ENCODE data around the gene CLEC5A. TPM values are rescaled to one million over a fixed set of nuclear protein-coding genes. Genes with fewer than 3 reads are reported as not detected.
"Not testable (repeated sequence)": the region's sequence is repeated elsewhere in the genome, so short reads cannot be mapped to it uniquely, and the experiment has no call there.

Gene CLEC5A
- total RNA-seq, 1 experiment from 2014 or later: not detected

DNA sequence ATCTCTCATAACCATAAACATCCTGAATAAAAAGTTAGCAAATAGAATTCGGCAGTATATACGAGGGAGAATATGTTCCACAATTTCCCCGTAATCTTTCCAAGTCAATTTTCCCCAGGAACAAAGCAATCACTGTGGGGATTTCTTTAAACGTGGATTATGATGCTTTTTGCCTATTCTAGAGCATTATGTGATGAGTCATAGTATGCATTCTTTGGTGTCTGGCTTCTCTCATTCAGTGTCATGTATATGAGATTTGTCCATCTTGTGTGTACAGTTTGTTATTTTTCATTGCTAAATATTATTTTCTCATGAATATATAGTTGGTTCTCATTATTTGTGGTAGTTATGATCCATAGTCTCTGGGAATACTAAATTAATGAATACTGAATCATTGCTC, 40.5 kb downstream of the CLEC5A start:
- intact Hi-C loops (cut with micrococcal nuclease; ENCODE audit: unreplicated experiment): no loop called here
- Mint-ChIP-seq H3K27me3 (ENCODE audit: unreplicated experiment) (peaks cover 15% of the 10 kb centered on the region), H3K9me3 (ENCODE audit: low read depth, unreplicated experiment) (no peaks in the 10 kb centered on the region), H3K4me3 (ENCODE audit: low read depth, unreplicated experiment) (no peak overlapping the region), H3K4me1 (ENCODE audit: low read depth, unreplicated experiment) (no peaks in the 10 kb centered on the region), H3K36me3 (ENCODE audit: insufficient read depth, unreplicated experiment) (no peaks in the 10 kb centered on the region), H3K27ac (ENCODE audit: unreplicated experiment) (no peak overlapping the region)
- DNase-seq: no peak
- TF ChIP-seq, protein P1, sequence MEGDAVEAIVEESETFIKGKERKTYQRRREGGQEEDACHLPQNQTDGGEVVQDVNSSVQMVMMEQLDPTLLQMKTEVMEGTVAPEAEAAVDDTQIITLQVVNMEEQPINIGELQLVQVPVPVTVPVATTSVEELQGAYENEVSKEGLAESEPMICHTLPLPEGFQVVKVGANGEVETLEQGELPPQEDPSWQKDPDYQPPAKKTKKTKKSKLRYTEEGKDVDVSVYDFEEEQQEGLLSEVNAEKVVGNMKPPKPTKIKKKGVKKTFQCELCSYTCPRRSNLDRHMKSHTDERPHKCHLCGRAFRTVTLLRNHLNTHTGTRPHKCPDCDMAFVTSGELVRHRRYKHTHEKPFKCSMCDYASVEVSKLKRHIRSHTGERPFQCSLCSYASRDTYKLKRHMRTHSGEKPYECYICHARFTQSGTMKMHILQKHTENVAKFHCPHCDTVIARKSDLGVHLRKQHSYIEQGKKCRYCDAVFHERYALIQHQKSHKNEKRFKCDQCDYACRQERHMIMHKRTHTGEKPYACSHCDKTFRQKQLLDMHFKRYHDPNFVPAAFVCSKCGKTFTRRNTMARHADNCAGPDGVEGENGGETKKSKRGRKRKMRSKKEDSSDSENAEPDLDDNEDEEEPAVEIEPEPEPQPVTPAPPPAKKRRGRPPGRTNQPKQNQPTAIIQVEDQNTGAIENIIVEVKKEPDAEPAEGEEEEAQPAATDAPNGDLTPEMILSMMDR (IDR thresholded peaks at IDR 0.05; ENCODE audit: unreplicated experiment): no peak
- no TSS peak for BruUV-seq (replicated peaks)
- CTCF ChIA-PET: no interaction called here

DNA sequence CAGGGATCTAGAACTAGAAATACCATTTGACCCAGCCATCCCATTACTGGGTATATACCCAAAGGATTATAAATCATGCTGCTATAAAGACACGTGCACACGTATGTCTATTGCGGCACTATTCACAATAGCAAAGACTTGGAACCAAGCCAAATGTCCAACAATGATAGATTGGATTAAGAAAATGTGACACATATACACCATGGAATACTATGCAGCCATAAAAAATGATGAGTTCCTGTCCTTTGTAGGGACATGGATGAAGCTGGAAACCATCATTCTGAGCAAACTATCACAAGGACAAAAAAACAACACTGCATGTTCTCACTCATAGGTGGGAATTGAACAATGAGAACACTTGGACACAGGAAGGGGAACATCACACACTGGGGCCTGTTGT, 47.4 kb downstream of the CLEC5A start:
- H3K36me3 Mint-ChIP-seq (ENCODE audit: insufficient read depth, unreplicated experiment); H3K4me1 Mint-ChIP-seq (ENCODE audit: low read depth, unreplicated experiment); DNase-seq; intact Hi-C loops (cut with micrococcal nuclease; ENCODE audit: unreplicated experiment); H3K4me3 Mint-ChIP-seq (ENCODE audit: low read depth, unreplicated experiment); BruUV-seq (replicated peaks); H3K27me3 Mint-ChIP-seq (ENCODE audit: unreplicated experiment); CTCF ChIA-PET; H3K9me3 Mint-ChIP-seq (ENCODE audit: low read depth, unreplicated experiment); H3K27ac Mint-ChIP-seq (ENCODE audit: unreplicated experiment): not testable (repeated sequence)

DNA sequence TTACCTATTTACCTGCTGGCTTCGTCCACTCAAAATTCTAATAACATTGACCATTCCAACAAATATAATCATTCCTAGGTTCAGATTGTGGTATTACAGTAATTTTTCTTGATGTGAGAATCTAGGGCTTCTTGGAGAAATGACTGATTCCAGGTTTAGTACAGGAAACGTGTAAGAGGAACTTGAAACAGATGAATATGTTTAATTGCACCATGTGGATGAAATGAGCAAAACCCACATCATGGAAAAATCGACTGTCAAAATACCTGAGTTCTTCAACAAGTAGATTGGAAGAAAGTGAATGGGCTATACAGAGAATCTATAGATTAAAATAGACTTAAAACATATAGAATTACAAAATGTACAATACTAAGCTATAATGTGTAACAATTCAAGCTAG, 55.4 kb downstream of the CLEC5A start:
- Mint-ChIP-seq H3K36me3 (ENCODE audit: insufficient read depth, unreplicated experiment) (no peaks in the 10 kb centered on the region), H3K27me3 (ENCODE audit: unreplicated experiment) (no peaks in the 10 kb centered on the region), H3K4me1 (ENCODE audit: low read depth, unreplicated experiment) (no peaks in the 10 kb centered on the region), H3K4me3 (ENCODE audit: low read depth, unreplicated experiment) (no peak overlapping the region), H3K9me3 (ENCODE audit: low read depth, unreplicated experiment) (peaks cover 3% of the 10 kb centered on the region), H3K27ac (ENCODE audit: unreplicated experiment) (no peak overlapping the region)
- intact Hi-C loops (cut with micrococcal nuclease; ENCODE audit: unreplicated experiment): no loop called here
- CTCF ChIA-PET: no interaction called here
- TF ChIP-seq, protein P1 (IDR thresholded peaks at IDR 0.05; ENCODE audit: unreplicated experiment): no peak
- DNase-seq: no peak
- no TSS peak for BruUV-seq (replicated peaks)

DNA sequence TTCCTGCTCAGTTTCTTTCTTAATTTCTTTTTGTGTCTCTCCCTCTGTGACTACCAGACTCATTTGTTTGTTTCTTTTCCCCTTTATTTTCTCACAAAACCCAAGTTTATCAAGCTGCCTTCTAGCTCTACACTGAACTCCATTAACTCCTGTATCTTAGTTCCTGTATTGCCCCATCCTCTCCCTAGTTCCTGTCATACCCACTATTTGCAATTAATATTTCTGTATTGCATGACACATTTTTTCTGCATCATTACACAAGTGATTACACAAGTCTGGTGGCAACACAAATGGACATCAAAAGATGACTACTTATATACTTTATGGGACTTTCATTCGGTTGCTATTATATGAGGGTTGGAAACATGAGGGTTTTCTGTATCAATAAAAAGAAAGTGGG, 57.5 kb downstream of the CLEC5A start:
- Mint-ChIP-seq H3K4me1 (ENCODE audit: low read depth, unreplicated experiment) (no peaks in the 10 kb centered on the region), H3K27ac (ENCODE audit: unreplicated experiment) (no peak overlapping the region), H3K9me3 (ENCODE audit: low read depth, unreplicated experiment) (peaks cover 3% of the 10 kb centered on the region), H3K36me3 (ENCODE audit: insufficient read depth, unreplicated experiment) (no peaks in the 10 kb centered on the region), H3K27me3 (ENCODE audit: unreplicated experiment) (peaks cover 7% of the 10 kb centered on the region), H3K4me3 (ENCODE audit: low read depth, unreplicated experiment) (no peak overlapping the region)
- intact Hi-C loops (cut with micrococcal nuclease; ENCODE audit: unreplicated experiment): no loop called here
- TF ChIP-seq, protein P1 (IDR thresholded peaks at IDR 0.05; ENCODE audit: unreplicated experiment): no peak
- CTCF ChIA-PET: no interaction called here
- no TSS peak for BruUV-seq (replicated peaks)
- no peak for DNase-seq

DNA sequence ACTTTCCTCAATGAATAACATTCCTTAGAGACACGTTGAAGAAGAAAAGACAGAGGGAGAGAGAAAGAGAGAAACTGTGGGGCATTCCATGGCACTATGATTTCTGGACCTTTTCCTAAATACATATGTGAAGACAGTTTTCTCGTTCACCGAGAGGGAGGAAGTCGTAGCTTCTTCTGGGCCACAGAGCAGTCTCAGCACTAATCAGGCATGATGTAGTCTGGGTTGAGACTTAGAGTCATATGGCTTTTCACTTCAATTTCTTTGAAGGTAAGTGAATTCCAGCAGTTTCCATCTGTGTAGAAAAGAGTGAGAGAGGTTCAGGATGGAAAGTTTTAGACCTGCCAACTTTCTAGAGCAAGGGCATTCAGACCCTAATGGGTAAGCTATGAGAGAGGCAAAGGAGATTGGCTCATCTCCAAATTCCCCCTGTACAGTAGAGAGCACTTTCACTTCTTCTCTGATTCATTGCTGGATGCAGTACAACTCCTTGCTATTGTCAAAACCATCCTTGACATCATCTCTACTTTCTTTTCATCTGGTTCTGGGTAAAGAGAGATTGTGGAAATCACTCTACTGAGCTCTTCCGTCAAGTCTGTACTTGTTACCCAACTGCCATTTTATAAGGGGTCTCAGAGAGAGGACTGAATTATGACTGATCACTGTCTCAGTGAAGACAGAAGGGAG, 62.1 kb downstream of the CLEC5A start:
- BruUV-seq (replicated peaks): no TSS peak
- DNase-seq: no peak
- intact Hi-C loops (cut with micrococcal nuclease; ENCODE audit: unreplicated experiment): no loop called here
- Mint-ChIP-seq H3K9me3 (ENCODE audit: low read depth, unreplicated experiment) (no peaks in the 10 kb centered on the region), H3K27me3 (ENCODE audit: unreplicated experiment) (peaks cover 11% of the 10 kb centered on the region), H3K4me1 (ENCODE audit: low read depth, unreplicated experiment) (no peaks in the 10 kb centered on the region), H3K36me3 (ENCODE audit: insufficient read depth, unreplicated experiment) (no peaks in the 10 kb centered on the region), H3K4me3 (ENCODE audit: low read depth, unreplicated experiment) (no peak overlapping the region), H3K27ac (ENCODE audit: unreplicated experiment) (no peak overlapping the region)
- TF ChIP-seq, protein P1 (IDR thresholded peaks at IDR 0.05; ENCODE audit: unreplicated experiment): no peak
- CTCF ChIA-PET: interaction anchor here (0.7 kb wide), 1 partner anchor 536 kb away, joined by 3 read pairs; no protein-coding TSS in a partner anchor
